Neutrophil (primary cell): ENCODE data around the gene RNF26.

ENCODE experiments used
- H3K27ac ChIP-seq: fragments of 200-600 bp; sonication (generic); 2 replicates; pipeline ENCODE4 v1.5.1; 2016; ENCODE audit warnings: mild to moderate bottlenecking, moderate library complexity
- H3K27me3 ChIP-seq: fragments of 200-600 bp; sonication (generic); 2 replicates; pipeline ENCODE4 v1.6.0; 2016; ENCODE audit warnings: mild to moderate bottlenecking
- H3K36me3 ChIP-seq: fragments of 200-600 bp; sonication (generic); 2 replicates; pipeline ENCODE4 v1.5.1; 2017
- H3K4me1 ChIP-seq, 2 experiments: fragments of 200-600 bp in 1 of 2; sonication (generic) in 1 of 2; 1 replicate in 1 of 2; 2 replicates in 1 of 2; pipeline versions ENCODE4 v1.5.1 to v1.6.1; 2013 to 2016; ENCODE audit warnings: low read depth in 1 of 2, low read length in 1 of 2, mild to moderate bottlenecking in 1 of 2, moderate library complexity in 1 of 2; ENCODE audit not compliant: control insufficient read depth in 1 of 2, insufficient read depth in 1 of 2
- H3K4me3 ChIP-seq, 2 experiments: fragments of 200-600 bp in 1 of 2; sonication (generic) in 1 of 2; 1 replicate in 1 of 2; 2 replicates in 1 of 2; pipeline ENCODE4 v1.5.1; 2013 to 2016; ENCODE audit warnings: low read depth in 1 of 2, low read length in 1 of 2, mild to moderate bottlenecking in 1 of 2, moderate library complexity in 1 of 2
- H3K9me3 ChIP-seq: fragments of 200-600 bp; sonication (generic); 2 replicates; pipeline ENCODE4 v1.5.1; 2016
- TF ChIP-seq, protein P1 (sequence below): fragments of 200-600 bp; sonication (generic); IDR thresholded peaks from 2 replicates; pipeline ENCODE4 v1.5.1; 2016; ENCODE audit warnings: antibody characterized with exemption

Gene RNF26

DNA sequence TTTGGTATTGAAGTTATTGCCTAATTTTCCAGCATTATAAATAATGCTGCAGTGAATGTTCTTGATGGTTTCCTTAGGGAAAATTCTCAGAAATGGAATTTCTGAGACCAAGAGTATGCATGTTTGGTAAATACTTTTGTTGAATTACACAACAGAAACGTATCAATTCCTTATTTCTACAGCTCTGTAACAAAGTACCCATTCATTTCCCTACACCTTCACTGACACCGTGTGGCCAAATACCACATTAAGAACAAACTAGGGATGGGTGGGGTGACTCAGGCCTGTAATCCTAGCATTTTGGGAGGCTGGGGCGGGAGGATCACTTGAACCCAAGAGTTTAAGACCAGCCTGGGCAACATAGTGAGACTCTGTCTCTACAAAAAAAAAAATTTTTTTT lies 39.1 kb upstream of the RNF26 start:
- no peak overlapping the region for H3K4me3 ChIP-seq
- no peaks in the 10 kb centered on the region for H3K9me3 ChIP-seq
- no peaks in the 10 kb centered on the region for H3K4me1 ChIP-seq
- no peak overlapping the region for H3K27ac ChIP-seq
- peaks cover 83% of the 10 kb centered on the region for H3K36me3 ChIP-seq
- no peaks in the 10 kb centered on the region for H3K27me3 ChIP-seq
- TF ChIP-seq, protein P1, sequence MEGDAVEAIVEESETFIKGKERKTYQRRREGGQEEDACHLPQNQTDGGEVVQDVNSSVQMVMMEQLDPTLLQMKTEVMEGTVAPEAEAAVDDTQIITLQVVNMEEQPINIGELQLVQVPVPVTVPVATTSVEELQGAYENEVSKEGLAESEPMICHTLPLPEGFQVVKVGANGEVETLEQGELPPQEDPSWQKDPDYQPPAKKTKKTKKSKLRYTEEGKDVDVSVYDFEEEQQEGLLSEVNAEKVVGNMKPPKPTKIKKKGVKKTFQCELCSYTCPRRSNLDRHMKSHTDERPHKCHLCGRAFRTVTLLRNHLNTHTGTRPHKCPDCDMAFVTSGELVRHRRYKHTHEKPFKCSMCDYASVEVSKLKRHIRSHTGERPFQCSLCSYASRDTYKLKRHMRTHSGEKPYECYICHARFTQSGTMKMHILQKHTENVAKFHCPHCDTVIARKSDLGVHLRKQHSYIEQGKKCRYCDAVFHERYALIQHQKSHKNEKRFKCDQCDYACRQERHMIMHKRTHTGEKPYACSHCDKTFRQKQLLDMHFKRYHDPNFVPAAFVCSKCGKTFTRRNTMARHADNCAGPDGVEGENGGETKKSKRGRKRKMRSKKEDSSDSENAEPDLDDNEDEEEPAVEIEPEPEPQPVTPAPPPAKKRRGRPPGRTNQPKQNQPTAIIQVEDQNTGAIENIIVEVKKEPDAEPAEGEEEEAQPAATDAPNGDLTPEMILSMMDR = no peak

DNA sequence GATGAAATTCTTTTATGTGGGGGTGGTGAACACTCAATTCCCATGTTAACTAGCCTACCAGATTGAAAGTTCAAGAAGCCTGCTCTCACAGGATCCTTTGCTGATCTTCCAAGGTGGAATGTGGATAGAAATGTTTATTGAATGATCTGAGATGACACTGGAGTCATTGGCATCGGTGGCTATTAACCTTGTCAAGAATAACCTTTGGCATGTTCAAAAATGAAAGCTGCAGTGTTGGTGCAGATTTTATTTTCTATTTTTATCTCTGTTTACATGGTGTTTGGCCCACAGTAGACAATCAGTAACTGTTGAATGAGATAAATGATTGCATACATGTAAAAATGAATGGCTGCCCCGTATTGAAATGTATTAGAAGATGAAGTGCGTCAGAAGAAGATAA lies 36.4 kb upstream of the RNF26 start:
- peaks cover 94% of the 10 kb centered on the region for H3K36me3 ChIP-seq
- H3K4me3 ChIP-seq = no peak overlapping the region
- H3K27me3 ChIP-seq = no peaks in the 10 kb centered on the region
- H3K9me3 ChIP-seq = no peaks in the 10 kb centered on the region
- H3K27ac ChIP-seq = no peak overlapping the region
- H3K4me1 ChIP-seq = no peaks in the 10 kb centered on the region
- TF ChIP-seq, protein P1 = no peak

DNA sequence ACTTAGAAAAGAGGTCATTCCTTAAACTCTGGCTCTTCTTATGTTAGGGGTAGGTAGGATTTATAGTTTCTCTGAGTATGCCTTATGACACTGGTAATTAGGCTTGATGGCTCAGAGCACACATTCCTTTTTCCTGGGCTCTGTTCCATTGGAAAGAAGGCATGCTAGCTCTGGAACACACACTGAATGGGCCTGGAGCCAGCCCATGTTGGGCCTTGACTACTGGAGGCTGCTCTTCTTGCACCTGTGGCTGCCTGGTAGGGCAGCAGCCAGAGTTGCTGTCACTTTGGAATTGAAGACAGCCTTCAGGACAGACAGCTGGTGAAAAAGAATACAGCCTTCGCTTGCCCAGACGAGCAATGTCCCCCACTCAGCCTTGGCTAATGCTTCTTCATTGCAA lies 35.6 kb upstream of the RNF26 start:
- Histone ChIP-seq H3K27me3 (no peaks in the 10 kb centered on the region), H3K27ac (no peak overlapping the region), H3K4me1 (no peaks in the 10 kb centered on the region), H3K9me3 (no peaks in the 10 kb centered on the region), H3K4me3 (no peak overlapping the region), H3K36me3 (peaks cover 94% of the 10 kb centered on the region)
- TF ChIP-seq, protein P1 = no peak

DNA sequence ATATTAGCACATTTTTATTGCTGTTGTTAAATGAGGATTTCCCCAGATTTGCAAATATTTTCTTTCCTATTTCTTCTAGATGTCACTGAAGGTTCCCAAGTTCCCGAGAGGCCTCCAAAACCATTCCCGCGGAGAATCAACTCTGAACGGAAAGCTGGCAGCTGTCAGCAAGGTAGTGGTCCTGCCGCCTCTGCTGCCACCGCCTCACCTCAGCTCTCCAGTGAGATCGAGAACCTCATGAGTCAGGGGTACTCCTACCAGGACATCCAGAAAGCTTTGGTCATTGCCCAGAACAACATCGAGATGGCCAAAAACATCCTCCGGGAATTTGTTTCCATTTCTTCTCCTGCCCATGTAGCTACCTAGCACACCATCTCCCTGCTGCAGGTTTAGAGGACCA lies 34.9 kb upstream of the RNF26 start:
- no peak overlapping the region for H3K27ac ChIP-seq
- TF ChIP-seq, protein P1 = no peak
- no peaks in the 10 kb centered on the region for H3K9me3 ChIP-seq
- H3K4me1 ChIP-seq = no peaks in the 10 kb centered on the region
- H3K4me3 ChIP-seq = no peak overlapping the region
- H3K36me3 ChIP-seq = peaks cover 95% of the 10 kb centered on the region
- H3K27me3 ChIP-seq = no peaks in the 10 kb centered on the region

DNA sequence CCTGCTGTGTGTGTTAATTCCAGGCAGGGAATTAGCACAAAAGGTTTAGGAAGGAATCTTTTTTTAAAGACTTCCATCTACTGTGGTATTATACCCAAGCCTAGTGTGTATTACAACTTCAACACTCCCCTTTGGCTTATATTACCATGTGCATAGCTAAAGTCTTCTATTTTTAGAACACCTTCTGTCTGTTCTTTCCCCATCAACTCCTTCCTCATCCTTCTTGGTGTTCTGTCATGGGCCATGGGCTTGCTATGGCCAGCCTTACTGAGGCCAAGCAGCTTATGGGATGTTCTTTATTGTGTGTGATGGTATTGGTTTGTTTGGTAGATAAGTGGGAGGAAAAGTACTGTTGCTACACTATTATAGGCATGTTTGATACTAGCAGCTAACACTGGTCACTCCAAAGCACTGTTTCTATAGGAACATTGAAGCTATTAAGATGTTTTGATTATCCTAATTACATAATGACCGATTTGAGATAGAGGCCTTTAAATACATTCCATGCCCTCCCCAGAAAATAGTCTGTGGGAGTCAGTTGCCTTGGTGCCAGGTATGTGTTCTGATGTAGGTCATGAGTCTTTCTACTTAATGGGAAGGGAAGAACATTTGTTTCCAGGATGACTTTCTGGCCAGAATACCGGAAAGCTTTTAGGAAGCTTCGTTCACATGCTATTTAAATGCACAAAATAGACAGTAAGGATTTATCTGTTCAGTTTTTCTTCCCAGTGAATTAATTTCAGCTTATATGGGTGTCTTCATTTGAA lies 33.9 kb upstream of the RNF26 start:
- no peaks in the 10 kb centered on the region for H3K27me3 ChIP-seq
- TF ChIP-seq, protein P1 = no peak
- no peak overlapping the region for H3K4me3 ChIP-seq
- no peaks in the 10 kb centered on the region for H3K4me1 ChIP-seq
- no peaks in the 10 kb centered on the region for H3K9me3 ChIP-seq
- H3K36me3 ChIP-seq = peaks cover 95% of the 10 kb centered on the region
- H3K27ac ChIP-seq = no peak overlapping the region
